Iris pigment epithelial cell (primary cell): Measurements from ENCODE around the gene HLTF.

ENCODE experiments used
- DNase-seq: peaks from one replicate; pipeline ENCODE4 v3.0.0-alpha.2; 2011; ENCODE audit warnings: low read depth

HLTF gene

GRCh38 chr3:149089395-149089794 lies 3.1 kb upstream of the HLTF start:
- no peak for DNase-seq

GRCh38 chr3:149087208-149087607 lies 875 bp upstream of the HLTF start:
- no peak for DNase-seq

GRCh38 chr3:149085828-149086231 lies 503 bp downstream of the HLTF start:
- peak; percentile 45 for DNase-seq

- DNase-seq, result no peak
These were observed 4.6 kb downstream of the HLTF start for GRCh38 chr3:149081772-149082171.

GRCh38 chr3:149080699-149081091 lies 5.6 kb downstream of the HLTF start:
- peak; percentile 80 for DNase-seq

- peak; percentile 55 for DNase-seq
These were observed 6.2 kb downstream of the HLTF start for GRCh38 chr3:149080011-149080698.

GRCh38 chr3:149077628-149078027 lies 8.7 kb downstream of the HLTF start:
- DNase-seq, result peak; percentile 87

GRCh38 chr3:149067883-149068282 lies 18.4 kb downstream of the HLTF start:
- DNase-seq, result no peak

- no peak for DNase-seq
These were observed 24.6 kb downstream of the HLTF start for GRCh38 chr3:149061776-149062175.

GRCh38 chr3:149058602-149059001 lies 27.7 kb downstream of the HLTF start:
- DNase-seq, result no peak

- DNase-seq, result no peak
These were observed 28.1 kb downstream of the HLTF start for GRCh38 chr3:149058198-149058597.

GRCh38 chr3:149055575-149055974 lies 30.8 kb downstream of the HLTF start:
- DNase-seq, result peak; percentile 26

- no peak for DNase-seq
These were observed 41.8 kb downstream of the HLTF start for GRCh38 chr3:149044339-149045083.

GRCh38 chr3:149042789-149043386 lies 43.4 kb downstream of the HLTF start:
- DNase-seq, result peak; percentile 79

- no peak for DNase-seq
These were observed 48.0 kb downstream of the HLTF start for GRCh38 chr3:149038322-149038721.

GRCh38 chr3:149037684-149038083 lies 48.6 kb downstream of the HLTF start:
- DNase-seq, result no peak

GRCh38 chr3:149031096-149031495 lies 55.2 kb downstream of the HLTF start:
- DNase-seq, result no peak

GRCh38 chr3:149026718-149027117 lies 59.6 kb downstream of the HLTF start:
- no peak for DNase-seq

GRCh38 chr3:149023951-149024350 lies 62.4 kb downstream of the HLTF start:
- no peak for DNase-seq

- DNase-seq, result no peak
These were observed 64.5 kb downstream of the HLTF start for GRCh38 chr3:149021830-149022229.

GRCh38 chr3:149020839-149021252 lies 65.5 kb downstream of the HLTF start:
- no peak for DNase-seq

- no peak for DNase-seq
These were observed 66.0 kb downstream of the HLTF start for GRCh38 chr3:149020196-149020838.

GRCh38 chr3:149019580-149019979 lies 66.8 kb downstream of the HLTF start:
- DNase-seq, result peak; percentile 49
